Left ventricle myocardium inferior (tissue), 1 donor: ENCODE data around the gene TRUB2. TPM values are rescaled to one million over a fixed set of nuclear protein-coding genes. Genes with fewer than 3 reads are reported as not detected.

Experiments
- DNase-seq: peaks from one replicate; pipeline ENCODE4 v3.0.0-alpha.2; 2020
- H3K27ac ChIP-seq: fragments of 200-600 bp; replicated peaks from 2 replicates; pipeline ENCODE4 v1.8.0; 2021
- H3K27me3 ChIP-seq: fragments of 200-600 bp; 2 replicates; pipeline ENCODE4 v1.8.0; 2021; ENCODE audit warnings: low read depth
- H3K36me3 ChIP-seq: fragments of 200-600 bp; 2 replicates; pipeline ENCODE4 v1.8.0; 2021
- H3K4me1 ChIP-seq: fragments of 200-600 bp; 2 replicates; pipeline ENCODE4 v1.8.0; 2021
- H3K4me3 ChIP-seq: fragments of 200-600 bp; 2 replicates; pipeline ENCODE4 v1.8.0; 2021; ENCODE audit warnings: mild to moderate bottlenecking, moderate library complexity
- H3K9me3 ChIP-seq: fragments of 200-600 bp; replicated peaks from 2 replicates; pipeline ENCODE4 v1.8.0; 2021
- intact Hi-C: fragments of 100-400 bp; cut with micrococcal nuclease; formaldehyde crosslinking; loops from one replicate; pipeline ENCODE4 v1.11.0; 2022
- total RNA-seq: library from RNA; stranded (reverse); fragmentation: NEBNext Ultra II Directional; extraction: Animal tissue kit (Norgen Biotek cat#: 25700); gene quantifications from one replicate; pipeline ENCODE4 v1.2.1, GENCODE V29; 2021
- TF ChIP-seq, protein P1 (sequence below): fragments of 200-600 bp; IDR thresholded peaks from 2 replicates; pipeline ENCODE4 v1.8.0; 2021; ENCODE audit warnings: antibody characterized with exemption, mild to moderate bottlenecking, borderline replicate concordance
- donor health status: DM: no; HTN: yes; CAD: no; lungs with severe emphysema.

The TRUB2 gene
- total RNA-seq, 1 donor from 2014 or later, result 43.7 TPM

DNA sequence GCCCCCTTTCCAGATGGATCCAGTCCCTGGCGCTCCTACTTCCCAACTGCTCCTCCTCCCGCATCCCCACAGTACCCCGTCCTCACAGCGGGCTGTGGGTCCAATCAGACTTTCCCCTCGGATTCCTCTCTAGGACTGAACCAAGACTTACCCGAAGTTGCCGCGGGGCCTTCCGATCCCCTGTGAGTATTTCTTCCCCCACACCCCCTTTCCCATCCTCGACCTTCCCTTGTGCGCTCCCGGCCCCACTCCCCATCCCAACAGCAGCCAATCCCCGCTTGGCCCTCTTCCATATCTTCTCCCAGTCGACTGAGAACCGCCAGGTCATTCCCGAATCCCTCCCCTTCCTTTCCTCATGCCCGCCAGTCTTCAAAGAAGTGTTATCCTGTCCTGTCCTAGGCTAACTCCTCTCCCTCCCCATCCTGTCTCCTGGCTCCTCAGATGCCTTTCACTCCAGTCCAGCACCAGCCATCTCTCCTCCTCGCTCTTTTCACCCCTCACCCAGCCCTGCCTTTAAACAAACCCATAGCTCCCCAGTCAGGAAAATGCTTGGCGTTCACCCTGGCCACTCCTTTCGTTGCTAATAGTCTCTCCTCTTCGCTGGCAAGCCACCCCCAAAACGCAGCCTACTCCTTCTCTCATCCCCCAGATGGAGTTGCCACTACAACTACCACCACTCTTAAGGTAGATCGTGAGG is 45.5 kb downstream of the TRUB2 start:
- TF ChIP-seq, protein P1, sequence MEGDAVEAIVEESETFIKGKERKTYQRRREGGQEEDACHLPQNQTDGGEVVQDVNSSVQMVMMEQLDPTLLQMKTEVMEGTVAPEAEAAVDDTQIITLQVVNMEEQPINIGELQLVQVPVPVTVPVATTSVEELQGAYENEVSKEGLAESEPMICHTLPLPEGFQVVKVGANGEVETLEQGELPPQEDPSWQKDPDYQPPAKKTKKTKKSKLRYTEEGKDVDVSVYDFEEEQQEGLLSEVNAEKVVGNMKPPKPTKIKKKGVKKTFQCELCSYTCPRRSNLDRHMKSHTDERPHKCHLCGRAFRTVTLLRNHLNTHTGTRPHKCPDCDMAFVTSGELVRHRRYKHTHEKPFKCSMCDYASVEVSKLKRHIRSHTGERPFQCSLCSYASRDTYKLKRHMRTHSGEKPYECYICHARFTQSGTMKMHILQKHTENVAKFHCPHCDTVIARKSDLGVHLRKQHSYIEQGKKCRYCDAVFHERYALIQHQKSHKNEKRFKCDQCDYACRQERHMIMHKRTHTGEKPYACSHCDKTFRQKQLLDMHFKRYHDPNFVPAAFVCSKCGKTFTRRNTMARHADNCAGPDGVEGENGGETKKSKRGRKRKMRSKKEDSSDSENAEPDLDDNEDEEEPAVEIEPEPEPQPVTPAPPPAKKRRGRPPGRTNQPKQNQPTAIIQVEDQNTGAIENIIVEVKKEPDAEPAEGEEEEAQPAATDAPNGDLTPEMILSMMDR, result no peak
- Histone ChIP-seq H3K27ac (peak overlapping the region; percentile 90), H3K4me3 (peak overlapping the region; percentile 93), H3K4me1 (peaks cover 70% of the 10 kb centered on the region), H3K9me3 (no peaks in the 10 kb centered on the region), H3K27me3 (no peaks in the 10 kb centered on the region), H3K36me3 (peaks cover 21% of the 10 kb centered on the region)
- intact Hi-C loops, result no loop called here
- DNase-seq, result no peak

DNA sequence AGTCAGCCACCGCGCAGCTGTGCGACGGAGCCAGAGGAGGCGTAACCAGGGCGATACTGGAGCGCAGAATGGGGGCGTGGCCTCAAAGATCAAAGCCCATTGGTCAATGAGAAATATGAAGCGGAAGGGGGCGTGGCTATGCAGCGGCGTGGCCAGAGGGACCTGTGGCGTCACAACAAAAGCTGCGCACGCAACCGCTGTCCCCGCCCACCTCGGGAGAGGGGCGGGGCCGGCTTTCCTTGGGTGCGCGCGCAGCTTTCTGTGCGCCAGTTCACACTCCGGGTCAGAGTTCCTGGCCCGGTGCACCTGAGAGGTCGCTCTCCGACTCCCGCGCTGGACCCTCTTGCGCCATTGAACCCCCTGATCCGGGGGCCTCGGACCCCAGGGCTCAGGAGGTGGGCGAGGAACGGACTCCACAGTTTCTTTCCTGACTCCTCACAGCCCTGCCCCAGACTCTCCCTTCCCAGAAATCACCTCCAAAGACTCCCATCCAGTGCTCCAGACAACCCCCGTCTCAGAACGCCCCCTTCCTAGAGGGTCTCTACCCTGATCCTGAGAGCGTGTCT is 46.2 kb downstream of the TRUB2 start, which contains the start of gene SWI5:
Gene SWI5, plus strand, starts transcription at position 269 of the 566 bp plus-strand sequence.
- intact Hi-C loops, result no loop called here
- Histone ChIP-seq H3K27me3 (no peaks in the 10 kb centered on the region), H3K4me1 (peaks cover 70% of the 10 kb centered on the region), H3K9me3 (no peaks in the 10 kb centered on the region), H3K36me3 (peaks cover 27% of the 10 kb centered on the region), H3K4me3 (peak within 1 kb of the TSS; percentile 93), H3K27ac (peak within 1 kb of the TSS; percentile 90)
- peak; percentile 100 for DNase-seq
- TF ChIP-seq, protein P1, result no peak

DNA sequence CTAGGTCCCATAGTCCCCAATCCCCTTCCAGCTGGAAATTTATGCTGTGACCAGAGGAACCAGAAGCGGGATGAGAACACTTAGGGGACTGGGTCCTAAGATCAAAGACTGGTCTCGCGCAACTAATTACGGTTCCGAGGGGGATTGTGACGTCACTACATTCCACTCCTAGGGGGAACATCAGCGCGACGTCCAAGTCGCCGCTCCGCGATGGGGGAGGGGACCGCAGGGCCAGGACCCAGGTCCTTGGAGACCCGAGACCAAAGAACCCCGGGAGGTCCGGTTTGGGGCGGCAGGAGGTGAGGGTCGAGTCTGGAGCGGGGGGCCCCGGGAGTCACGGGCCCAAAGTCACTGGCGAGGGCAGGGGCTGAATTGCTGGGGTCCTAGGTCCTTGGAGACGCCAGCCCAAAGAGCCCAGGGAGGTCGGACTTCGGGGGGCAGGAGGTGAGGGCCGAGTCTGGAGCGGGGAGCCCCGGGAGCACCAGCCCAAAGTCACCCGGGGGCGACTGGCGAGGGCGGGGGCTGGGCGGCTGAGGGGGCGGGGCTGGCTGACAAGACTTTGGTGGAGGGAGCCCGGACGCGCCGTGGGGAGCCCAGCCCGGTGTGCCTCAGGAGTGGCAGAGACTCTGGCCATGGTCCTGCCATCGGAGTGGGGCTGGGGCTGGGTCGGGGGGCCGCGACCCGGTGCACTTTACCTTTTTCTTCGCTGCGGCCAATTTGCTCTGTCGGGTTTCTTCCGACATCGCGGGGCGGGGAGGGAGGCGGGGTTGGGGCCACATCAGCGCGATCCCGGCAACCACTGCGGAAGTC is 46.8 kb downstream of the TRUB2 start, which contains the start of gene GOLGA2:
Gene GOLGA2, minus strand, starts transcription at position 810 of the 810 bp plus-strand sequence. Its CDS starts 31 bp downstream, at position 779.
- Histone ChIP-seq H3K27ac (peak within 1 kb of the TSS; percentile 90), H3K27me3 (no peaks in the 10 kb centered on the region), H3K4me1 (peaks cover 69% of the 10 kb centered on the region), H3K9me3 (no peaks in the 10 kb centered on the region), H3K4me3 (peak within 1 kb of the TSS; percentile 93), H3K36me3 (peaks cover 33% of the 10 kb centered on the region)
- intact Hi-C loops, result no loop called here
- peak; percentile 27 for DNase-seq
- TF ChIP-seq, protein P1, result no peak

DNA sequence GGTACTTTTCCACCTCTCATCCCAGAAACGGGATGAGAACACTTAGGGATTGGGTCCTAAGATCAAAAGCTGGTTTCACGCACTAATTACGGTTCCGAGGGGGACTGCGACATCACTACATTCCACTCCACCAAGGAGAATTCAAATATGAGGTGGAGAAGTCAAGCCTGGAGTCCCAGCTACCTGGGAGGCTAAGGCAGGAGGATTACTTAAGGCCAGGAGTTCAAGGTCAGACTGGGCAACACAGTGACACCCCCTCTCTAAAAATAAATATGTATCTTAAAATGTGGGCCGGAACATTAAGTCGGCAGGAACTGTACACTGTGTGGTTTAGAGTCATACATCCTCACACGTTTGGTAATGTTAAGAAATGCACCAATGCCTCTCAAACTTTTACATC is 48.0 kb downstream of the TRUB2 start:
- Histone ChIP-seq H3K27ac (peak overlapping the region; percentile 90), H3K4me1 (peaks cover 58% of the 10 kb centered on the region), H3K27me3 (no peaks in the 10 kb centered on the region), H3K4me3 (peak overlapping the region; percentile 93), H3K36me3 (peaks cover 33% of the 10 kb centered on the region), H3K9me3 (no peaks in the 10 kb centered on the region)
- intact Hi-C loops, result no loop called here
- TF ChIP-seq, protein P1, result no peak
- DNase-seq, result no peak

DNA sequence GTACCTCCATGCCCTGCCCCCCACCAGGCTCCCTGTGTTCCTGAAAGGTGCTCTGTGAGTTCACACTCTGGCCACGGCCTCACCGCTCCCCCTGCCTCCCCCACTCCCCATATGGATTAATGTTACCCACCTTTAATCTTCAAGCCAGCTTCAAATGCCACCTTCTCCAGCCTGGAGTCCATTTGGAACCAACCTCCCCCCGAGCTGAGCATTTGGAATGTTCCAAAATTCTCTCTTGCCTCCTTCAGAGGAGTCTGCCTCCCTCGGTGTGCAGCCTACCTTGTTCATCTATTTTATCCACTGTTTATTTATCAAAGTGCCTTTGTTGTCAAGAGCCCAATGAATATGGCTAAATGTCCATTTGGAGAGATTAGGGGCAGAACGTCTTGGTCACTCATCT is 50.7 kb downstream of the TRUB2 start:
- H3K27ac ChIP-seq, result no peak overlapping the region
- H3K9me3 ChIP-seq, result no peaks in the 10 kb centered on the region
- DNase-seq, result no peak
- intact Hi-C loops, result no loop called here
- no peak overlapping the region for H3K4me3 ChIP-seq
- peaks cover 55% of the 10 kb centered on the region for H3K36me3 ChIP-seq
- H3K4me1 ChIP-seq, result peaks cover 33% of the 10 kb centered on the region
- TF ChIP-seq, protein P1, result no peak
- H3K27me3 ChIP-seq, result no peaks in the 10 kb centered on the region
